NCI-H748 (cell line): ENCODE measurements around the gene DBNL.

Experiments
- DNase-seq: peaks from one replicate; lab custom pipeline; 2025; ENCODE audit not compliant: unreplicated experiment; lab: John Stamatoyannopoulos, UW

Gene DBNL

GRCh38 chr7:44042221-44042620 is 2.3 kb upstream of the DBNL start:
- no peak for DNase-seq

- DNase-seq, result no peak
Observed at GRCh38 chr7:44043902-44044301, 600 bp upstream of the DBNL start.

- DNase-seq, result no peak
Observed at GRCh38 chr7:44045226-44046014, 918 bp downstream of the DBNL start.

GRCh38 chr7:44046321-44047061 is 2.0 kb downstream of the DBNL start:
- DNase-seq, result no peak

- no peak for DNase-seq
Observed at GRCh38 chr7:44048031-44048795, 3.7 kb downstream of the DBNL start.

- no peak for DNase-seq
Observed at GRCh38 chr7:44050121-44050914, 5.8 kb downstream of the DBNL start.

GRCh38 chr7:44050915-44051560 is 6.5 kb downstream of the DBNL start:
- DNase-seq, result no peak

- no peak for DNase-seq
Observed at GRCh38 chr7:44051611-44052220, 7.2 kb downstream of the DBNL start.

- DNase-seq, result no peak
Observed at GRCh38 chr7:44052771-44053365, 8.4 kb downstream of the DBNL start.

GRCh38 chr7:44056681-44057080 is 12.2 kb downstream of the DBNL start:
- DNase-seq, result no peak

GRCh38 chr7:44057181-44057848 is 12.8 kb downstream of the DBNL start:
- DNase-seq, result no peak

GRCh38 chr7:44057849-44058758 is 13.6 kb downstream of the DBNL start:
- no peak for DNase-seq

GRCh38 chr7:44058759-44059218 is 14.3 kb downstream of the DBNL start:
- DNase-seq, result no peak

- DNase-seq, result no peak
Observed at GRCh38 chr7:44059219-44060090, 15.0 kb downstream of the DBNL start.

- no peak for DNase-seq
Observed at GRCh38 chr7:44060091-44060947, 15.8 kb downstream of the DBNL start.
